HG03442 (cell line): ENCODE results near the gene STK33.

Experiments used
- ATAC-seq: cut with Tn5 transposase; IDR thresholded peaks from one replicate; pipeline ENCODE4 v1.9.1; 2021; ENCODE audit warnings: mild to moderate bottlenecking, moderate library complexity; ENCODE audit not compliant: unreplicated experiment

The STK33 gene

GRCh38 chr11:8381871-8382396 is 212.1 kb downstream of the STK33 start:
- no peak for ATAC-seq

DNA sequence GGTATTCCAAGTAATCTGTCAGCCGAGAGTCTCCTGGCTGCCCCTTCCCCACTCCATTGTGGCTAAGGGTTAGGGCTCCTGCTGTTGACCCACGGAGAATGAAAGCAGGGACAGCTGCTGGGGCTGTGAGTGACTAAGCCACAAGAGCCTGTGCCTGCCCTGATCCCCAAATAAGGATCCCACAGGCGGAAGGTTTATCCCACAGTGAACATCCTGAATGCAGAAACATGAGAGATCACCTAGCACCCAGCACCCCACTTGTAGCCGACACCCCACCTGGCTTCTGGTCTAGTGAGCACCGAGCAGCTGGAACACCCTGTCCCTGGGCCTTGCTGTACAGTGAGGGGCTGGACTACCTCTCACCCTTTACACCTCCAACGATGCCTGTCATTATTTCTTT is 212.7 kb downstream of the STK33 start:
- no peak for ATAC-seq

DNA sequence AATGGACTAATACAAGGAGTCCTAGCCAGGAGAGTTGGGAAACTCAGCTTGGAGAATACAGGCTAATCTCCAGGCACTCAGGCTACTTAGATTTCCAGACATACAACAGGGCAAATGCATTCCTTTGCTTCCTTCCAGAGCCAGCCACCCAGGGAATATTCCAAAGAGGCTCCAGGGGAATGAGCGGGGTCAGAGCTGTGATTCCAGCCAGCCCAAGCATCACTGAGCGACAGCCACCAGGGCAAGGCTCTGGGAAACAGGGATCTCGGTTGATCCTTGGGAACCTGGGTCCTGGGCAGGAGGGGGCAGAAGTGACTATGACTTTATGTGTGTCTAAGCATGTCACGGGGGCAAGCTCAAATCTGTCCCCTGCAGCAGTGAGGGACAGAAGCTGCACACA is 218.1 kb downstream of the STK33 start:
- ATAC-seq, result no peak

DNA sequence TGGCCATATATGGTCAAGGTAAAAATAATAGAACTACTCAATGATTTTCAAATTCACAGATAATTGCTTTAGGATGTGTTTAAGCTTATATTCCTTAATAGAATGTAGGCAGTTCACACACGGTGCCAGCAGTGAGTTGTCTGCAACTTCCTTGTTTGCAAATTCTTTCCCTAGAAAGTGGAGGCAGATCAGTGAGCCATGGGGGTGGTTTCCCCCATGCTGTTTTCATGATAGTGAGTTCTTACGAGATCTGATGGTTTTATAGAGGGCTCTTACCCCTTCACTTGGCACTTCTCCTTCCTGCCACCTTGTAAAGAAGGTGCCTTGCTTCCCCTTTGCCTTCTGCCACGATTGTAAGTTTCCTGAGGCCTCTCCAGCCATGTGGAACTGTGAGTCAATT is 218.6 kb downstream of the STK33 start:
- no peak for ATAC-seq

DNA sequence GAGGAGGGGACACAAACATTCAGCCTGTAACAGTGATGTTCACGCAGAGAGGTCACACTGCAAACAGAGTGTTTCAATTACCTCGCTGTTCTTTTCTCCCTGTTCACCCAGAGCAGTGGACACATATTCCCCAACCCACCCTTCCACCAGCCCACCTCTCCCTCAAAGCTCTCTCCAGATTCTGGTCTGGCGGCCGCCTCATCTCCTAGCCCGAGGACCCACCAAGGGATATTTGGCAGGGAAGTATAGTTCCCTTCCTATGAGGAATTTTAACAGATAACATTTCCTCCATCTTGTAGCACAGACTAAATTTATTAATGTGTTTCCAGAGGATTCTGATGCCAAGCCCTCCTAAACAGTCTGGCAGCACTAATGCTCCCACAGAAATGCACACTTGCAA is 219.3 kb downstream of the STK33 start:
- no peak for ATAC-seq

- no peak for ATAC-seq
Observed at GRCh38 chr11:8373519-8374432, 220.3 kb downstream of the STK33 start.

DNA sequence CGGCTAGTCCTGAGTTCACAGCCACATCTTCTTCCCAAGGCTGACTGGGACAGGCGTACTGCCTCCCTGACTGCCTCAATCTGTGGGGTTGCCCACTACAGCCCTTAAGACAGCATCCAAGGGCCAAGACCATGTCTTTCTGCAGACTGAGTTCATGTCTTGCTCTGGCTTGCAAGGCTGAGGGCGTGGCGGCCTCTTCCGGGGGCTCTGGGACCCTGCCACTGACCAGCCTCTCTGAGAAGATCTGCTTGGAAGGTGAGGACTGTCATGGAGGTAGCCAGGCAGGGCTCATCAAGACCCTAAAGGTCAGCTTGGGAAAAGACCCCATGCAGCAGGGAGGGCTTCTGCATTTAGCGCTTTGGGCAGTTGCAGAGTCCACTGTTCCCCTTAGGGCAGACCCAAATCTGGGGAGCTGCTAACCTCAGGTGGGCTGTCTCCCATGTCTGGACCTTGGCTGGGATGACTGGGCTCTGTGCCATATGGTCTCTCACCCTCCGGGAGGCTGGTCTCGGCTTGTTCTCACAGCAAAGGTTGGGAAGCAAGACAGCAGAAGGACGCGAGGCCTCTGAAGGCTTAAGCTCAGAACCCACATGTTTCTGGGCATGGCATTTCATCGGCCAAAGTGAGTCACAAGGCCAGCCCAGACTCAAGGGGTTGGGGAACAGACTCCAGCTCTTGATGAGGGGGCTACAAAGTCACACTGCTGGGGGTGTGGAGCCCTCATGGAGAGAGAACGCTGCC is 221.2 kb downstream of the STK33 start:
- ATAC-seq, result no peak

DNA sequence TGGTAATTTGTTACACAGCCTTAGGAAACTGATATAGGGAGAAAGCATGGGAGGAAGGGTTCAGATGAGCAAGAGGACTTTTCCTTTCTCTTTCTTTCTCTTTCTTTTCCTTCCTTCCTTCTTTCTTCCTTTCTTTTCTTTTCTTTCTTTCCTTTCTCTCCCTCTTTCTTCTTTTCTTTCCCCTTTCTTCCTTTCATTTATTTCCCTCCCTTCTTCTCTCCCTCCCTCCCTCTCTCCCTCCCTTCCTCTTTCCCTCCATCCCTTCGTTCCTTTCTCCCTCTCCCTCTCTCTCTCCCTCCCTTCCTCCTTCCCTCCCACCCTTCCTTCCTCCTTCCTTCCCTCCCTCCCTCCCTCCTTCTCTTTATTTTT is 222.5 kb downstream of the STK33 start:
- ATAC-seq, result no peak

GRCh38 chr11:8370812-8371515 is 223.1 kb downstream of the STK33 start:
- no peak for ATAC-seq

DNA sequence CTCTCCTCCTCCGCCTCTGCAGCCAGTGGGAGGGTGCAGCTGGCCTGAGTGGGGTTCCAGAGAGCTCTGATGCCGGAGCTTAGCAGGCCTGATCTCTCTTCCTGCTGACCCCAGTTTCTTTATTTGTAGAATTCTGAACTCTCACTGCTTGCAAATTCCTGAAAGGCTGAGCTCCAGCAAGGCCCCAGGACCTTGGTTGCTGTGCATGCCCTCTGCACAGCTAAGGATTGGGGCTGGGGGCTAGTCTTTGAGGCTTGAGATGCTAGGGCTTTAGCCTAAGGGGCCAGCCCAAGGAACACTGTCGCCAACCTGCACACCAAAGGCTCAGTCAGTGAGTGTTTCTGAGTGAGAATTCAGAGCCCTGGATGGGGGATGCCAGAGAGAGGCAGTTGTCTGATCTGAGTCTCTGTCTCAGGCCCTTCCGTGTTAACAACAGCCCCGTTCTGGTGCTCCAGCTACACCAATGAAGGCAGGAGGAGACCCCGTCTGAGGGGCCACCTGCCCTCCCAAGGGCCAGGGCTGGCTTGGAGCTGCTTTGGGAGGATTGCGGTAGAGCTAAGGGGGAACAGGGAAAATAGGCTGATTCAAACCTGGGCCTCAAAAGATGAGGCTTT is 224.3 kb downstream of the STK33 start:
- no peak for ATAC-seq

GRCh38 chr11:8368772-8369171 is 225.3 kb downstream of the STK33 start:
- no peak for ATAC-seq

DNA sequence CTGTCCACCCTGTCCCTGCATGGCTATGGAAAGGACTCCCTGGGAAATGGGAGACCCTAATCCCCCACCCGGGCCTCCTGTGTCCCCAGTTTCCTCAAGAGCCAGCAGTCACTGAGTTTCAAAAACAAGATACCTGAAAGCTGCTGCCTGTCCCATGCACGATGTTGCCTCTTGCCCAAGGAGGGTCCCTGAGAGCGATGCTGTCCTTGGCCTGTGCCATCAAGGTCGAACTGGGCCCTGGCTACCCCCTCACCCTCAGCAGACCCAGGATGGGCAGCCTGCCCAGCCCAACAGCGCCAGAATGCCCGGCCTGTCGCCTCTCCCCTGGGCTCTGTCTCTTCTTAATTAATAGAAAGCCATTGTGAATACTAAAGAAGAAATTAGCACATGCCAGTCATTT is 225.8 kb downstream of the STK33 start:
- ATAC-seq, result no peak

DNA sequence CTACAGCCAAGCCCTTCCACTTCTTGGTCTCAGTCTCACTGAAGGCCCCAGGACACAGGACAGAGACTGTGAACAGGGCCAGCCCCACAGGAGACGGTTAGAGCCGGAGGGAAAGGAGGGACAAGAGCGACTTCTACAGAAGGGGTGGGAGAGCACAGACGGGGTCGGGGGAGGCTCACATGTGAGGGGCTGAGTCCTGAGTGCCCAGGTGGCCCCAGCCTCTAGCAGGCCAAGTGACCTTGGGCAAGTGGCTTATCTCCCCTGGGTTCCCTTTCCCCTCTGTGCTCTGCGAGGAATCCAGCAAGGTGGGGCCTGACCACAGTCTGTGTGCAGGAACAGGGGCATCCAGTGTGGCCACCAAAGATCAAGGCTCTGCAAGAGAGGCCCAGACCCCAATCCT is 227.7 kb downstream of the STK33 start:
- ATAC-seq, result no peak

DNA sequence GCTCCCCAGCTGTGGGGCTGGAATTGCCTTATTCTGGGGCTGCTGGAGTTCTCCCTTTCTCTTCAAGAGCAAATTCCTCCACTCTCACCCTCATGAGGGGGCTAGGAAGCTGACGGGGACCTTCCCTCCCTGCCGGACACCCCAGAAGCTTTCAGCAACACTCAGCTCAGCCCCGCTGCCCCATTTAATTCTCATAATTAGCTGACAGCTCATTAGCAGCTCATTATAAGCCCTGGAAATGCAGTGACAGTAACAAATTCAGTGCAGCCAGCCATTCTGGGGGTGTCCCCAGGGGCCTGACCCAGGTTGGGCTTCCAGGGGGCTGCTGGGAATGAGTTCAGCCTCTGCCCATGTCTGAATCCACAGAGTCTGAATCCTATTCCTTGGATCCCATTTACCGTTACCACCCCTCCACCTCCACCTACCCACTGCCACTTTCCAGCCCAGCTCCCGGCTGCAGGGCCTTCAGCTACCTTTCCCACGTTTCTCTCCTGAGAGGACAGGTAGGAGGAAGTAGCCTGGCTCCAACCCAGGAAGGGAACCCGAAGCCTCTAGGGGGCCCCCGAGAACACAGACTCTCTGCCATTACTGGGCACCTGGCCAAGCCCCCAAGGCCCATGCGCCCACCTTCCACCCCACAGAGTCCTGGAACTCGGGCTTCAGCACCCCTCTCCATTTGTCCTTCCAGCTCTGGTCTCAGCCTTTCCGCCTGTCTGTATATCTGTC is 228.6 kb downstream of the STK33 start:
- ATAC-seq, result no peak

GRCh38 chr11:8363921-8364320 is 230.1 kb downstream of the STK33 start:
- no peak for ATAC-seq

DNA sequence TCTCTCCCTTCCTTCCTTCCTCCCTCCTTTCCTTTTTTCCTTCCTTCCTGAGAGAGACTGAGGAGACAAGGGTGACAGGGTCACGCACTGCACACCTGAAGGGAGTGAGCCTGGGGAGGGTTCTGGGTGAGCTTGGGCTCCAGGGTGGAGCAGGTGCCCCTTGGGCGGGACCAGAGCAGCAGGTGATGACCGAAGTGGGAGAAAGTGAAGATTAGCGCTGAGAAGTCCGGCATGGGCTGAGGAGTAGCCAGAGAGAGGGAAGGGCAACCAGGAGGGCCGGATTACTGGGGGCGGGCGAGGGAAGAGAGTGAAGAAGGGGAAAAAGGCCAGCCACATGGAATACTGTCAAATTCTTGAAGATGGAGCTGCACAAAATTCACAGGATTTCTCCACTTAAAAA is 231.1 kb downstream of the STK33 start:
- ATAC-seq, result no peak

DNA sequence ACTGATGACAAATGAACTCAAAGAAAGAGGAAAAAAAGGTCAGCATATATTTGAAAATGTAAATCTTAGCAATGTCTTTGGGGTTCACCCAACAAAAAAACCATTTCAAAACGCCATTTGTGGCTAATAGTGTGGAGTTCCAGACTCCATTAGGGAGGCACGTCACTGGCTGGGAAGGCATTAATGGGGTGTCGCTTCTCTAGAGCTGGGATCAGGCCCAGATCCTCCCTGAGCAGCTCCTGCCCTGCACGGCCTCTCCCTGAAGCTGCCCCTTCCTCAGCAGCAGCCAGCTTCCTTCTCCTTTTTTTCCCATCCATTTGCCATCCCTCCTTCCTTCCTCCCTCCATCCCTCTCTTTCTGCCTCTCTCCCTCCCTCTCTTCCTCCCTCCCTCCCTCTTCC is 231.5 kb downstream of the STK33 start:
- ATAC-seq, result no peak

- ATAC-seq, result no peak
Observed at GRCh38 chr11:8361664-8362210, 232.3 kb downstream of the STK33 start.

DNA sequence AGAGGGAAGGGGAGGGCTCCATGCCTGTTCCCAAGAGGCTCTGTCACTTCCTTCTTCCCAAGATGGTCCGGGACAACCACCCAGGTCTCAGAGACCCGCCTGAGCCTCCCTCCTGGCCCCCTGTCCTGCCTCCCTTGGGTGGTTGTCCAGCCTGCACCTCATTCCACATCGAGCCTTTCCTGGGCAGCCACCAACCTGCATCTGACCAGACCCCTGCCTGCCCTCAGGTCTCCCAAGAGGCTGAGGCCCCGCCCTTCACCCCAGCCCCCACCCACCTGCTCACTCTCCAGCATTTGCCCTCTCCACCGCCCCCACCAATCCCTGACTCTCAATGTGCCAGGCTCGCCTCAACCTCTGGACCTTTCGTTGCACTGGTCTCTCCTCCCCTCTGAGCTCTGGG is 232.8 kb downstream of the STK33 start:
- no peak for ATAC-seq
